ENCODE results near the gene CD6. TPM values are rescaled to one million over a fixed set of nuclear protein-coding genes. Genes with fewer than 3 reads are reported as not detected.

Gene CD6
- total and polyA plus RNA-seq, 2 of the 8 experiments (the other 6 are each of a cell fraction or from before 2014, with no cell fraction given), result 0.03 TPM; not detected in 1

- DNase-seq (ENCODE audit: low read depth in 1 of 2, low spot score in 2 of 2) (no peak), FAIRE-seq (no peak)
- Histone ChIP-seq H3K36me3 (ENCODE audit: control insufficient read depth in 2 of 4, insufficient read depth in 4 of 4, low read length in 3 of 4) (no peaks in the 10 kb centered on the region), H3K79me1 (ENCODE audit: low read depth, low read length) (no peaks in the 10 kb centered on the region), H2BK5ac (ENCODE audit: low read depth, low read length) (no peak overlapping the region), H4K20me1 (replicated peaks in 1 of 2; ENCODE audit: control insufficient read depth in 1 of 2, insufficient read depth in 2 of 2, low read length in 2 of 2) (peaks cover 0 to 3% of the 10 kb centered on the region in 2 experiments), H4K8ac (ENCODE audit: extremely low read depth, insufficient read depth, low read length) (no peak overlapping the region), H3K23me2 (ENCODE audit: low read depth, low read length) (peaks cover 2% of the 10 kb centered on the region; the same call in 1 of the 2 replicates), H3K79me2 (ENCODE audit: control insufficient read depth in 1 of 2, insufficient read depth in 2 of 2, low read length in 2 of 2) (no peaks in the 10 kb centered on the region), H2BK20ac (ENCODE audit: low read length) (no peak overlapping the region), H3K14ac (ENCODE audit: insufficient read length) (no peak overlapping the region), H3K4me1 (replicated peaks in 1 of 4; ENCODE audit: control insufficient read depth in 3 of 4, insufficient read depth in 4 of 4, low read length in 3 of 4) (no peaks in the 10 kb centered on the region), H3K27me3 (replicated peaks in 1 of 4; ENCODE audit: control insufficient read depth in 3 of 4, extremely low read depth in 1 of 4, insufficient read depth in 3 of 4, low read length in 3 of 4) (peaks cover 0 to 3% (median 0%) of the 10 kb centered on the region in 4 experiments; a peak in 2 of 7 replicates), H3K27ac (ENCODE audit: low read depth, low read length) (no peak overlapping the region), H3K56ac (replicated peaks; ENCODE audit: insufficient read length, low read depth, low read length) (no peak overlapping the region), H3K18ac (ENCODE audit: extremely low read depth, low read length) (no peak overlapping the region), H3K4ac (replicated peaks; ENCODE audit: insufficient read length, low read depth, low read length) (no peak overlapping the region), H4K91ac (replicated peaks; ENCODE audit: insufficient read length, low read length) (no peak overlapping the region), H3K4me3 (ENCODE audit: extremely low read depth in 1 of 4, insufficient read depth in 2 of 4, low read depth in 3 of 4, low read length in 4 of 4) (no peak overlapping the region), H2AFZ (ENCODE audit: low read length) (no peak overlapping the region), H2AK5ac (ENCODE audit: low read depth, low read length) (no peak overlapping the region), H3K4me2 (ENCODE audit: insufficient read depth in 1 of 2, low read depth in 2 of 2, low read length in 2 of 2) (no peak overlapping the region), H3K9ac (replicated peaks in 1 of 4; ENCODE audit: extremely low read depth in 1 of 4, low read depth in 3 of 4, low read length in 3 of 4) (no peak overlapping the region), H3K9me3 (ENCODE audit: insufficient read depth in 2 of 2, low read depth in 1 of 2, low read length in 1 of 2) (no peaks in the 10 kb centered on the region), H4K5ac (ENCODE audit: insufficient read length, low read depth, low read length) (no peak overlapping the region), H2BK120ac (replicated peaks; ENCODE audit: low read depth, low read length) (no peak overlapping the region), H3K23ac (ENCODE audit: insufficient read length) (no peak overlapping the region), H2BK15ac (ENCODE audit: low read length) (no peak overlapping the region), H2BK12ac (ENCODE audit: low read depth, low read length) (no peak overlapping the region)
- WGBS, 2 experiments (ENCODE audit: extremely low coverage in 1 of 2, insufficient coverage in 1 of 2, insufficient read length in 1 of 2, insufficient replicate concordance in 2 of 2, low coverage in 1 of 2, low lambda C conversion rate in 2 of 2, missing lambda C conversion rate in 1 of 2), result 79% methylated on average over 4 of the region's 4 CpGs; no CpG with 5 or more reads in 1 of the 2 experiments
- CTCF ChIA-PET (ENCODE audit: partially characterized antibody), result interaction anchor here (1.5 kb wide), 1 partner anchor 10 kb away, joined by 4 read pairs; no protein-coding TSS in a partner anchor
- no peak for TF ChIP-seq CHD1 (IDR thresholded peaks at IDR 0.05; ENCODE audit: low read depth, low read length)
- no peak for TF ChIP-seq RAD21 (IDR thresholded peaks at IDR 0.05 in 1 of 2, conservative IDR thresholded peaks at IDR 0.05 in 1 of 2; ENCODE audit: low read depth in 2 of 2, low read length in 2 of 2)
- POLR2A ChIA-PET (ENCODE audit: partially characterized antibody), result no interaction called here
Observed at GRCh38 chr11:60991457-60991856, 20.0 kb downstream of the CD6 start.

Measured in H1 (cell line).